Transverse colon (tissue), 4 donors: Measurements from ENCODE around the gene ADD1.

Experiments
- EP300 ChIP-seq: sonication (generic); formaldehyde crosslinking; IDR thresholded peaks from one replicate; pipeline ENCODE4 v1.6.1; 2017; ENCODE audit warnings: antibody characterized with exemption, low read depth
- POLR2A ChIP-seq: fragments of 450-650 bp; IDR thresholded peaks from one replicate; pipeline ENCODE4 v1.6.1; 2016; ENCODE audit warnings: antibody characterized with exemption, mild to moderate bottlenecking, moderate library complexity
- POLR2AphosphoS5 ChIP-seq, 3 donors: sonication (generic); formaldehyde crosslinking; IDR thresholded peaks; one replicate each; pipeline ENCODE4 v1.6.1; 2016; ENCODE audit warnings: antibody characterized with exemption in 3 of 3
- TF ChIP-seq, protein P1 (sequence below), 5 experiments: fragments of 200-600 bp in 3 of 5; fragments of 450-650 bp in 2 of 5; sonication (generic) in 3 of 5; IDR thresholded peaks; 1 replicate in 2 of 5; 2 replicates in 3 of 5; pipeline ENCODE4 v1.5.1; 2016 to 2017; ENCODE audit warnings: antibody characterized with exemption in 5 of 5, inconsistent platforms in 3 of 5, mild to moderate bottlenecking in 2 of 5, moderate library complexity in 1 of 5

DNA sequence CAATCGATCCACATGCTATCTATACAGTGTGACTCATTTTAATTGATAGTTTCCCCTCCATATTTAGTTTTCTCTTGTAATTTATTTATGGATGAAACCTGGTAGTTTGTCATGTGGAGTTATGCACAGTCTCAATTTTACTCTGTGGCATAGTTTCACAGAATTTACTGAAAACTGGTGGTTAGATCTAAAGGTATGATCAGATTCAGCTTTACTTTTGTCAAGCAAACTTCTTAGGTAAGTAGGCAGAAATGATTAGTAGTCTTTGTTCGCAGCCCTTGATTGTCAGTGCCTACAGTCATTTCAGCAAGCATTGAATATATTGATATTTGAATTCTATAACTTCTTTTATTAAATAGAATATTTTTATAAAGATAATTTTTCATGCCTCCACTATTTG is 2.5 kb downstream of the ADD1 start:
- TF ChIP-seq, protein P1, sequence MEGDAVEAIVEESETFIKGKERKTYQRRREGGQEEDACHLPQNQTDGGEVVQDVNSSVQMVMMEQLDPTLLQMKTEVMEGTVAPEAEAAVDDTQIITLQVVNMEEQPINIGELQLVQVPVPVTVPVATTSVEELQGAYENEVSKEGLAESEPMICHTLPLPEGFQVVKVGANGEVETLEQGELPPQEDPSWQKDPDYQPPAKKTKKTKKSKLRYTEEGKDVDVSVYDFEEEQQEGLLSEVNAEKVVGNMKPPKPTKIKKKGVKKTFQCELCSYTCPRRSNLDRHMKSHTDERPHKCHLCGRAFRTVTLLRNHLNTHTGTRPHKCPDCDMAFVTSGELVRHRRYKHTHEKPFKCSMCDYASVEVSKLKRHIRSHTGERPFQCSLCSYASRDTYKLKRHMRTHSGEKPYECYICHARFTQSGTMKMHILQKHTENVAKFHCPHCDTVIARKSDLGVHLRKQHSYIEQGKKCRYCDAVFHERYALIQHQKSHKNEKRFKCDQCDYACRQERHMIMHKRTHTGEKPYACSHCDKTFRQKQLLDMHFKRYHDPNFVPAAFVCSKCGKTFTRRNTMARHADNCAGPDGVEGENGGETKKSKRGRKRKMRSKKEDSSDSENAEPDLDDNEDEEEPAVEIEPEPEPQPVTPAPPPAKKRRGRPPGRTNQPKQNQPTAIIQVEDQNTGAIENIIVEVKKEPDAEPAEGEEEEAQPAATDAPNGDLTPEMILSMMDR (IDR thresholded peaks at IDR 0.05), result no peak
- no peak for TF ChIP-seq POLR2AphosphoS5 (IDR thresholded peaks at IDR 0.05)
- TF ChIP-seq EP300, result no peak
- no peak for TF ChIP-seq POLR2A
